PC-9 (cell line): Measurements from ENCODE around the gene DDX52. TPM values are rescaled to one million over a fixed set of nuclear protein-coding genes. Genes with fewer than 3 reads are reported as not detected.

Source experiments
- BruUV-seq: library from RNA; stranded (reverse); fragments of 400-500 nt; replicated peaks from 2 replicates; lab custom pipeline; 2021; lab: Mats Ljungman, UMichigan
- CTCF ChIA-PET: fragments of 300-600 bp; sonication (Branson Sonifier 250); formaldehyde crosslinking; loops from one replicate; lab custom pipeline; 2022; ENCODE audit warnings: antibody characterized with exemption; lab: Charles Lee
- POLR2A ChIA-PET: fragments of 300-600 bp; sonication (Branson Sonifier 250); formaldehyde crosslinking; loops from one replicate; lab custom pipeline; 2022; ENCODE audit warnings: antibody characterized with exemption; ENCODE audit not compliant: unreplicated experiment; lab: Charles Lee
- DNase-seq, 2 experiments: peaks; one replicate each; pipeline versions ENCODE4 v3.0.0 to v3.0.0-alpha.2; 2015 to 2022; ENCODE audit warnings: mixed read lengths in 1 of 2
- H2AFZ ChIP-seq: fragments of 200-600 bp; sonication (generic); 2 replicates; pipeline ENCODE4 v1.8.1; 2017; ENCODE audit warnings: antibody characterized with exemption
- H3F3A ChIP-seq: fragments of 200-600 bp; sonication (generic); 2 replicates; pipeline ENCODE4 v1.8.1; 2017; ENCODE audit warnings: antibody characterized with exemption, mild to moderate bottlenecking, low read depth; ENCODE audit not compliant: insufficient read depth
- H3K27ac ChIP-seq: fragments of 200-600 bp; sonication (generic); 2 replicates; pipeline ENCODE4 v1.6.1; 2016; ENCODE audit warnings: mixed run types
- H3K27me3 ChIP-seq: fragments of 200-600 bp; sonication (generic); 2 replicates; pipeline ENCODE4 v1.6.1; 2016; ENCODE audit warnings: low read depth, mixed run types; ENCODE audit not compliant: insufficient read depth
- H3K36me3 ChIP-seq: fragments of 200-600 bp; sonication (generic); 2 replicates; pipeline ENCODE4 v1.6.1; 2016; ENCODE audit warnings: low read depth, mixed run types
- H3K4me1 ChIP-seq: fragments of 200-600 bp; sonication (generic); replicated peaks from 2 replicates; pipeline ENCODE4 v1.6.1; 2016; ENCODE audit warnings: mixed run types; ENCODE audit not compliant: insufficient read depth
- H3K4me2 ChIP-seq: fragments of 200-600 bp; sonication (generic); 2 replicates; pipeline ENCODE4 v1.6.1; 2017; ENCODE audit warnings: mixed run types
- H3K4me3 ChIP-seq: fragments of 200-600 bp; sonication (generic); 2 replicates; pipeline ENCODE4 v1.6.1; 2016; ENCODE audit warnings: mixed run types
- H3K79me2 ChIP-seq: fragments of 200-600 bp; sonication (generic); 2 replicates; pipeline ENCODE4 v1.6.1; 2017; ENCODE audit warnings: low read depth, mixed run types
- H3K9me2 ChIP-seq: fragments of 200-600 bp; sonication (generic); 2 replicates; pipeline ENCODE4 v1.8.1; 2017; ENCODE audit warnings: mild to moderate bottlenecking; ENCODE audit not compliant: insufficient read depth
- H3K9me3 ChIP-seq: fragments of 200-600 bp; sonication (generic); 2 replicates; pipeline ENCODE4 v1.8.1; 2016; ENCODE audit warnings: low read depth; ENCODE audit not compliant: insufficient read depth
- H4K20me1 ChIP-seq: fragments of 200-600 bp; sonication (generic); 2 replicates; pipeline ENCODE4 v1.8.1; 2017; ENCODE audit not compliant: insufficient read depth
- EZH2 ChIP-seq: fragments of 200-600 bp; sonication (generic); IDR thresholded peaks from 2 replicates; pipeline ENCODE4 v1.8.0; 2017; ENCODE audit warnings: antibody characterized with exemption, low read depth
- intact Hi-C: fragments of 100-400 bp; cut with micrococcal nuclease; formaldehyde crosslinking; loops from one replicate; pipeline ENCODE4 v1.10.0; 2022; ENCODE audit not compliant: unreplicated experiment
- total RNA-seq: library from RNA; stranded (reverse); gene quantifications from 2 replicates; pipeline ENCODE4 v1.2.3, GENCODE V29; 2021
- TF ChIP-seq, protein P1 (sequence below): fragments of 200-600 bp; sonication (generic); conservative IDR thresholded peaks from 2 replicates; pipeline ENCODE4 v1.6.1; 2017; ENCODE audit warnings: mixed run types, antibody characterized with exemption, mild to moderate bottlenecking, moderate library complexity

Gene DDX52
- total RNA-seq, 1 experiment from 2014 or later: 31.8 TPM

GRCh38 chr17:37674511-37674910 is 31.3 kb upstream of the DDX52 start:
- DNase-seq: no peak
- TF ChIP-seq EZH2: no peak
- TF ChIP-seq, protein P1, sequence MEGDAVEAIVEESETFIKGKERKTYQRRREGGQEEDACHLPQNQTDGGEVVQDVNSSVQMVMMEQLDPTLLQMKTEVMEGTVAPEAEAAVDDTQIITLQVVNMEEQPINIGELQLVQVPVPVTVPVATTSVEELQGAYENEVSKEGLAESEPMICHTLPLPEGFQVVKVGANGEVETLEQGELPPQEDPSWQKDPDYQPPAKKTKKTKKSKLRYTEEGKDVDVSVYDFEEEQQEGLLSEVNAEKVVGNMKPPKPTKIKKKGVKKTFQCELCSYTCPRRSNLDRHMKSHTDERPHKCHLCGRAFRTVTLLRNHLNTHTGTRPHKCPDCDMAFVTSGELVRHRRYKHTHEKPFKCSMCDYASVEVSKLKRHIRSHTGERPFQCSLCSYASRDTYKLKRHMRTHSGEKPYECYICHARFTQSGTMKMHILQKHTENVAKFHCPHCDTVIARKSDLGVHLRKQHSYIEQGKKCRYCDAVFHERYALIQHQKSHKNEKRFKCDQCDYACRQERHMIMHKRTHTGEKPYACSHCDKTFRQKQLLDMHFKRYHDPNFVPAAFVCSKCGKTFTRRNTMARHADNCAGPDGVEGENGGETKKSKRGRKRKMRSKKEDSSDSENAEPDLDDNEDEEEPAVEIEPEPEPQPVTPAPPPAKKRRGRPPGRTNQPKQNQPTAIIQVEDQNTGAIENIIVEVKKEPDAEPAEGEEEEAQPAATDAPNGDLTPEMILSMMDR: no peak
- Histone ChIP-seq H3K4me2 (no peak overlapping the region), H3K4me1 (peaks cover 16% of the 10 kb centered on the region), H3K36me3 (no peaks in the 10 kb centered on the region), H3F3A (peaks cover 14% of the 10 kb centered on the region; the same call in 1 of the 2 replicates), H4K20me1 (no peaks in the 10 kb centered on the region), H3K27ac (no peak overlapping the region), H3K27me3 (no peaks in the 10 kb centered on the region), H2AFZ (no peak overlapping the region), H3K79me2 (no peaks in the 10 kb centered on the region), H3K9me3 (no peaks in the 10 kb centered on the region), H3K9me2 (no peaks in the 10 kb centered on the region), H3K4me3 (no peak overlapping the region)
- ChIA-PET POLR2A (no interaction called here), CTCF (no interaction called here)
- no TSS peak for BruUV-seq
- intact Hi-C loops: no loop called here

- no peak overlapping the region for H3K27ac ChIP-seq
- intact Hi-C loops: no loop called here
Observed at GRCh38 chr17:37673386-37673785, 30.1 kb upstream of the DDX52 start.

GRCh38 chr17:37672548-37673078 is 29.4 kb upstream of the DDX52 start:
- POLR2A ChIA-PET: no interaction called here
- intact Hi-C loops: no loop called here
- H3K9me2 ChIP-seq: no peaks in the 10 kb centered on the region
- no peaks in the 10 kb centered on the region for H3K27me3 ChIP-seq
- peak overlapping the region; percentile 53 for H3K27ac ChIP-seq
- CTCF ChIA-PET: interaction anchor here (0.6 kb wide), 1 partner anchor 94 kb away, joined by 3 read pairs; no protein-coding TSS in a partner anchor
- no peaks in the 10 kb centered on the region for H3K9me3 ChIP-seq
- H3F3A ChIP-seq: peaks cover 14% of the 10 kb centered on the region; the same call in 1 of the 2 replicates
- H3K79me2 ChIP-seq: no peaks in the 10 kb centered on the region
- H3K36me3 ChIP-seq: no peaks in the 10 kb centered on the region
- DNase-seq: no peak
- peak overlapping the region; percentile 38; the same call in 1 of the 2 replicates for H3K4me2 ChIP-seq
- BruUV-seq: no TSS peak
- no peak overlapping the region for H3K4me3 ChIP-seq
- H2AFZ ChIP-seq: no peak overlapping the region
- peaks cover 16% of the 10 kb centered on the region for H3K4me1 ChIP-seq
- TF ChIP-seq EZH2: no peak
- TF ChIP-seq, protein P1: no peak
- H4K20me1 ChIP-seq: no peaks in the 10 kb centered on the region

More at GRCh38 chr17:37673386-37673785, 30.1 kb upstream of the DDX52 start:
- no peaks in the 10 kb centered on the region for H4K20me1 ChIP-seq
- no peaks in the 10 kb centered on the region for H3K9me2 ChIP-seq
- POLR2A ChIA-PET: no interaction called here
- H3K36me3 ChIP-seq: no peaks in the 10 kb centered on the region
- H3K79me2 ChIP-seq: no peaks in the 10 kb centered on the region
- H3K4me3 ChIP-seq: no peak overlapping the region
- H3K9me3 ChIP-seq: no peaks in the 10 kb centered on the region
- DNase-seq: no peak
- CTCF ChIA-PET: no interaction called here
- peaks cover 16% of the 10 kb centered on the region for H3K4me1 ChIP-seq
- peaks cover 14% of the 10 kb centered on the region; the same call in 1 of the 2 replicates for H3F3A ChIP-seq
- H3K27me3 ChIP-seq: no peaks in the 10 kb centered on the region
- TF ChIP-seq, protein P1: no peak
- no peak for TF ChIP-seq EZH2
- H3K4me2 ChIP-seq: no peak overlapping the region
- BruUV-seq: no TSS peak
- H2AFZ ChIP-seq: no peak overlapping the region
